IgD-negative memory B cell (primary cell): Measurements from ENCODE around the gene CELA2B. TPM values are rescaled to one million over a fixed set of nuclear protein-coding genes. Genes with fewer than 3 reads are reported as not detected.
A peak's percentile ranks its signal among the peaks of the same experiment; 100 is the strongest.

ENCODE experiments used
- H3K27ac Mint-ChIP-seq, 3 donors: one replicate each; pipeline ENCODE4 v1.8.0; 2020 to 2022; ENCODE audit warnings: mild to moderate bottlenecking in 3 of 3, mixed read lengths in 3 of 3, moderate library complexity in 1 of 3
- H3K27me3 Mint-ChIP-seq: one replicate; pipeline ENCODE4 v1.8.0; 2021; ENCODE audit warnings: mixed read lengths
- H3K36me3 Mint-ChIP-seq: one replicate; pipeline ENCODE4 v1.8.0; 2020; ENCODE audit warnings: mild to moderate bottlenecking, mixed read lengths
- H3K4me1 Mint-ChIP-seq, 3 donors: one replicate each; pipeline ENCODE4 v1.8.0; 2020 to 2022; ENCODE audit warnings: mixed read lengths in 3 of 3, mild to moderate bottlenecking in 1 of 3
- H3K4me3 Mint-ChIP-seq, 4 donors: one replicate each; pipeline ENCODE4 v1.8.0; 2020 to 2022; ENCODE audit warnings: mild to moderate bottlenecking in 4 of 4, mixed read lengths in 4 of 4, moderate library complexity in 3 of 4
- H3K9me3 Mint-ChIP-seq, 3 donors: one replicate each; pipeline ENCODE4 v1.8.0; 2020 to 2021; ENCODE audit warnings: mixed read lengths in 3 of 3, mild to moderate bottlenecking in 1 of 3
- polyA plus RNA-seq: library from polyadenylated mRNA; unstranded; fragments of 300-500 nt; fragmentation: Illumina TruSeq; gene quantifications from one replicate; pipeline ENCODE4 v1.2.3, GENCODE V29; 2021

CELA2B gene
- polyA plus RNA-seq, 1 donor from 2014 or later, result not detected

DNA sequence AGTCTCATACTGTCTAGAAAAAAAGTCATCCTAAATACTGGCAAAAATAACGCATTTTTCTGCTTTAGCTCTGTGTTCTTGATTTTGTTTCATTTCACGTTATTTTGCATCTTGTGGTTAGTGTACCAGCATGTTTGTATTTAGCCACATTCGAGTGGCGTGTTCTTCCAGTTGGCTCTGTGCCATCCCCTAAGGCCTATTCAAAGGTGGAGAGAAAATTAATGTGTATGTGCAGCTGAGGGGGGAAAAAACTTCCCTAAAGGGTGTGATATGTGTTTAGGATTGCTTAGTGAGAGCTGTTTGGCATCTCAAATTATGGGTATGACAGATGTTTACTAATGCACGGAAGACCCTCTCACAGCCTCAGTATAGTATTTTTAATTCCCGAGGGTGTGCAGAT is 62.9 kb downstream of the CELA2B start:
- H3K36me3 Mint-ChIP-seq, result peaks cover 8% of the 10 kb centered on the region
- no peaks in the 10 kb centered on the region for H3K9me3 Mint-ChIP-seq
- no peaks in the 10 kb centered on the region for H3K27me3 Mint-ChIP-seq
- peaks cover 0 to 5% (median 2%) of the 10 kb centered on the region in 3 donors for H3K4me1 Mint-ChIP-seq
- H3K27ac Mint-ChIP-seq, result no peak overlapping the region
- no peak overlapping the region for H3K4me3 Mint-ChIP-seq

DNA sequence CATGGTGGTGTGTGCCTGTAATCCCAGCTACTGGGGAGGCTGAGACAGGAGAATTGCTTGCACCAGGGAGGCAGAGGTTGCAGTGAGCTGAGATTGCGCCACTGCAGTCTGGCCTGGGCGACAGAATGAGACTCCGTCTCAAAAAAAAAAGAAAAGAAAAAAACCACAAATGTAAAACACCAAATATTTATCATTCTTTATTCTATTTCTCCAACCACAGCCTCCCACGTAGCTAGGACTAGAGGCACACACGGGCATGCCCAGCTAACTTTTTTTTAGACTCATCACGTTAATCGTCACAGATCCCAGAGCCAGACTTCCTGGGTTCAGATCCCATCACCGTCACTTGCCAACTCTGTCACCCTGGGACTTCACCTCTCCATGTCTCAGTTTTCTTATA is 64.3 kb downstream of the CELA2B start:
- H3K4me1 Mint-ChIP-seq, result peaks cover 0 to 5% (median 2%) of the 10 kb centered on the region in 3 donors
- H3K9me3 Mint-ChIP-seq, result no peaks in the 10 kb centered on the region
- peak overlapping the region in 1 of 3 donors; percentile 22 for H3K27ac Mint-ChIP-seq
- no peaks in the 10 kb centered on the region for H3K27me3 Mint-ChIP-seq
- no peak overlapping the region for H3K4me3 Mint-ChIP-seq
- peaks cover 8% of the 10 kb centered on the region for H3K36me3 Mint-ChIP-seq

Other genes starting within 250 kb of the CELA2B start
- gene FHAD1, start 228.9 kb upstream of the CELA2B start, polyA plus RNA-seq, result not detected
- gene EFHD2, start 66.2 kb upstream of the CELA2B start, polyA plus RNA-seq, result 81.8 TPM
- not detected for gene CTRC, start 37.7 kb upstream of the CELA2B start, polyA plus RNA-seq
- gene CELA2A, start 19.4 kb upstream of the CELA2B start, polyA plus RNA-seq, result not detected
- 16.9 TPM for gene CASP9, start 48.1 kb downstream of the CELA2B start, polyA plus RNA-seq
- 9.9 TPM for gene DNAJC16, start 50.7 kb downstream of the CELA2B start, polyA plus RNA-seq
- gene AGMAT, start 108.9 kb downstream of the CELA2B start, polyA plus RNA-seq, result 11.8 TPM
- gene DDI2, start 141.4 kb downstream of the CELA2B start, polyA plus RNA-seq, result 6.5 TPM
- gene PLEKHM2, start 208.2 kb downstream of the CELA2B start, polyA plus RNA-seq, result 8.2 TPM